ENCODE measurements around the gene HNRNPA2B1.

HNRNPA2B1 gene

DNA sequence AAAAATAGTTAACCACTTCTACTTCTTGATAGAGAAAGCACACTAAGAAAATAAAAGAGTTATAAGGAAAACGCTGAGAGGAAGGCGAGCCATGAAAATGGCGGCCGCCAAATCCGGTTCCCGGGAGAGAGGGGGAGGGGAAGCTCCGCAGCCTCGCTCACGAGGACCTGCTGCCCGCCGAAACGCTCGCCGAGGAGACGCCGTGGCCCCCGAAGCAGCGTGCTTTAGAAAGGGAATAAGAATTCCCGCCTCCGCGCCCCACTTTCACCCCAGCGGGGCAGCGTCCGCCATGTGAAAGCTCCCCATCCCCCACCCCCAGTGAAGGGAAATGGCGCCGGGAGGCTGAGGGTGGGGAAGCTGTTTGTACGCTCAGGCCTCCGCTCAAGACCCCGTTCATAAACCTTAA, 505 bp downstream of the HNRNPA2B1 start:
- Histone ChIP-seq H3K79me2 (ENCODE audit: insufficient read depth, low read length) (peaks cover 89% of the 10 kb centered on the region), H3K27me3 (ENCODE audit: insufficient read depth, low read length, poor library complexity, severe bottlenecking) (peaks cover 21% of the 10 kb centered on the region), H2AFZ (ENCODE audit: low read length) (no peak overlapping the region), H3K9ac (ENCODE audit: low read depth, low read length, poor library complexity, severe bottlenecking) (peak overlapping the region; percentile 99), H3K4me1 (ENCODE audit: insufficient read depth, low read length, poor library complexity, severe bottlenecking) (peaks cover 42% of the 10 kb centered on the region), H3K4me2 (ENCODE audit: low read depth, low read length, poor library complexity, severe bottlenecking) (peak overlapping the region; percentile 96), H3K9me2 (replicated peaks; ENCODE audit: low read depth, low read length) (no peaks in the 10 kb centered on the region), H4K20me1 (ENCODE audit: insufficient read depth, low read length, poor library complexity, severe bottlenecking) (peaks cover 80% of the 10 kb centered on the region), H3K4me3 (ENCODE audit: low read length, poor library complexity, severe bottlenecking) (peak overlapping the region; percentile 93), H3K36me3 (ENCODE audit: insufficient read depth, low read length) (peaks cover 44% of the 10 kb centered on the region), H3F3A (ENCODE audit: low read depth) (peaks cover 5% of the 10 kb centered on the region), H3K9me3 (ENCODE audit: insufficient read depth, low read depth, low read length) (no peaks in the 10 kb centered on the region)
- TF ChIP-seq, protein P1, sequence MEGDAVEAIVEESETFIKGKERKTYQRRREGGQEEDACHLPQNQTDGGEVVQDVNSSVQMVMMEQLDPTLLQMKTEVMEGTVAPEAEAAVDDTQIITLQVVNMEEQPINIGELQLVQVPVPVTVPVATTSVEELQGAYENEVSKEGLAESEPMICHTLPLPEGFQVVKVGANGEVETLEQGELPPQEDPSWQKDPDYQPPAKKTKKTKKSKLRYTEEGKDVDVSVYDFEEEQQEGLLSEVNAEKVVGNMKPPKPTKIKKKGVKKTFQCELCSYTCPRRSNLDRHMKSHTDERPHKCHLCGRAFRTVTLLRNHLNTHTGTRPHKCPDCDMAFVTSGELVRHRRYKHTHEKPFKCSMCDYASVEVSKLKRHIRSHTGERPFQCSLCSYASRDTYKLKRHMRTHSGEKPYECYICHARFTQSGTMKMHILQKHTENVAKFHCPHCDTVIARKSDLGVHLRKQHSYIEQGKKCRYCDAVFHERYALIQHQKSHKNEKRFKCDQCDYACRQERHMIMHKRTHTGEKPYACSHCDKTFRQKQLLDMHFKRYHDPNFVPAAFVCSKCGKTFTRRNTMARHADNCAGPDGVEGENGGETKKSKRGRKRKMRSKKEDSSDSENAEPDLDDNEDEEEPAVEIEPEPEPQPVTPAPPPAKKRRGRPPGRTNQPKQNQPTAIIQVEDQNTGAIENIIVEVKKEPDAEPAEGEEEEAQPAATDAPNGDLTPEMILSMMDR (conservative IDR thresholded peaks at IDR 0.05; ENCODE audit: low read length), result no peak

DNA sequence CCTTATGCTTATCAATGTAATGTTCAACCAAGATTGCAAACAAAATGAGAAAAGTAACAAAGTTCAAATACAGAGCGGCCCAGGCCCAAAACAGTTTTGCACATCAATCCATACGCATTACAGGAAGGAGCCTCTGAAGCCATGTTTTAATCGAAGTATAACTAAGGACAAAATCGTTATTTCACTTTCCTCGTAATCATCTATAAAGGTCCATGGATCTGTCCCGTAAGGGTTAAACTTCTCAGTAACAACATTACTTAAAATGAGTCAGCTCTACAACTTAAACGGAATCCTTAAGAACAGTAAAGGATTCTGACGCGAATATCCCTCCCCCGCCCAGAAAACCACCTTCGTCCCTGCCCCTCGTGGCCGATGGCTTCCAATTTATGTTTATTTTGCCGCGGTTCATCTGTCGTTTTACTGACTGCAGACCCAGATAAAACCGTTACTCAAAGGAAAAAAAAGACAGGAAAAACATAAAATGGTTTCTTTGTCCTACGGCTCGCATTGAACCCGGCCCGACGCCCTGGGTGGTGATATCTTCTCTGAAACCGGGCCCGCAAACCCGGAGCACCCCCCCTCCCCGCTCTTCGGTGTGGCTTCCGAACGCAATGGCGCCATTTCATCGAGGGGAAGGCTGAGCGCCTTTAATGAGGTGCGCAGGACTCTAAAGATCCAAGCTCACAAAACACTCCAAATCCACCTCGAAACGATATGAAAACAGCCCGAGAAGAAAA, 1.1 kb downstream of the HNRNPA2B1 start:
- Histone ChIP-seq H3F3A (ENCODE audit: low read depth) (peaks cover 5% of the 10 kb centered on the region), H3K4me2 (ENCODE audit: low read depth, low read length, poor library complexity, severe bottlenecking) (peak overlapping the region; percentile 96), H3K9ac (ENCODE audit: low read depth, low read length, poor library complexity, severe bottlenecking) (peak overlapping the region; percentile 99), H3K79me2 (ENCODE audit: insufficient read depth, low read length) (peaks cover 89% of the 10 kb centered on the region), H3K9me2 (replicated peaks; ENCODE audit: low read depth, low read length) (no peaks in the 10 kb centered on the region), H2AFZ (ENCODE audit: low read length) (no peak overlapping the region), H3K4me1 (ENCODE audit: insufficient read depth, low read length, poor library complexity, severe bottlenecking) (peaks cover 42% of the 10 kb centered on the region), H3K36me3 (ENCODE audit: insufficient read depth, low read length) (peaks cover 48% of the 10 kb centered on the region), H3K4me3 (ENCODE audit: low read length, poor library complexity, severe bottlenecking) (peak overlapping the region; percentile 93), H3K9me3 (ENCODE audit: insufficient read depth, low read depth, low read length) (no peaks in the 10 kb centered on the region), H3K27me3 (ENCODE audit: insufficient read depth, low read length, poor library complexity, severe bottlenecking) (peaks cover 21% of the 10 kb centered on the region), H4K20me1 (ENCODE audit: insufficient read depth, low read length, poor library complexity, severe bottlenecking) (peaks cover 81% of the 10 kb centered on the region)
- TF ChIP-seq EZH2phosphoT487 (IDR thresholded peaks at IDR 0.05; ENCODE audit: borderline replicate concordance), result no peak
- TF ChIP-seq, protein P1 (conservative IDR thresholded peaks at IDR 0.05; ENCODE audit: low read length), result no peak

DNA sequence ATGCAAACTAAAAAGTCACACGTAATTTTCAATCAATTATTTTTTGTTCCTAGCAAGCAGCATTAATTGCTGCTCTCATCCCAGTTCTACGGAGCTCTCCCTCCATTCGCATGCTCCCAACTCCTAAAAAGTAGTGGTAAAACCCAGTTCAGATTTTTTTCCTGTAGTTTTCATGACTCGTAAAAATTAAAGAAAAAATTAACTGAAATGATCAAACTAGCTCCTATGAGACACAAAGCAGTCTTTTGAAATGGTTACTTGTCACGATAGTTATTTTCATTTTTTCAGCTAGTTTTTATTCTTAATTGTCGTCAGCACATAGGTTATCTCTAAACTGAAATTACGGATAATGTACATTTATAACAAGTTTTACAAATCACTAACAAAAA, 1.8 kb downstream of the HNRNPA2B1 start:
- H2AFZ ChIP-seq (ENCODE audit: low read length), result no peak overlapping the region
- H3K27me3 ChIP-seq (ENCODE audit: insufficient read depth, low read length, poor library complexity, severe bottlenecking), result peaks cover 21% of the 10 kb centered on the region
- TF ChIP-seq, protein P1 (conservative IDR thresholded peaks at IDR 0.05; ENCODE audit: low read length), result no peak
- TF ChIP-seq EZH2phosphoT487 (IDR thresholded peaks at IDR 0.05; ENCODE audit: borderline replicate concordance), result no peak
- H3K9ac ChIP-seq (ENCODE audit: low read depth, low read length, poor library complexity, severe bottlenecking), result peak overlapping the region; percentile 99
- H3K4me2 ChIP-seq (ENCODE audit: low read depth, low read length, poor library complexity, severe bottlenecking), result peak overlapping the region; percentile 96
- no peaks in the 10 kb centered on the region for H3K9me2 ChIP-seq (replicated peaks; ENCODE audit: low read depth, low read length)
- peaks cover 42% of the 10 kb centered on the region for H3K4me1 ChIP-seq (ENCODE audit: insufficient read depth, low read length, poor library complexity, severe bottlenecking)
- H3K9me3 ChIP-seq (ENCODE audit: insufficient read depth, low read depth, low read length), result no peaks in the 10 kb centered on the region
- H3F3A ChIP-seq (ENCODE audit: low read depth), result peaks cover 5% of the 10 kb centered on the region
- H3K4me3 ChIP-seq (ENCODE audit: low read length, poor library complexity, severe bottlenecking), result peak overlapping the region; percentile 93
- H3K79me2 ChIP-seq (ENCODE audit: insufficient read depth, low read length), result peaks cover 89% of the 10 kb centered on the region
- H3K36me3 ChIP-seq (ENCODE audit: insufficient read depth, low read length), result peaks cover 55% of the 10 kb centered on the region
- peaks cover 81% of the 10 kb centered on the region for H4K20me1 ChIP-seq (ENCODE audit: insufficient read depth, low read length, poor library complexity, severe bottlenecking)
